Bronchial epithelial cell (primary cell): ENCODE measurements around the gene MYO5A. TPM values are rescaled to one million over a fixed set of nuclear protein-coding genes. Genes with fewer than 3 reads are reported as not detected.

Source experiments
- total RNA-seq: library from RNA; depleted of rRNA; stranded (reverse); fragments of >200 nt; gene quantifications from 2 replicates; pipeline ENCODE4 v1.2.1, GENCODE V29; 2014

Gene MYO5A
- total RNA-seq, 1 donor from 2014 or later = 29.5 TPM

Other genes starting within 250 kb of the MYO5A start
- 17.8 and 19.7 TPM in 2 replicates for gene MYO5C, start 233.1 kb downstream of the MYO5A start, total RNA-seq
- gene ARPP19, start 40.1 kb upstream of the MYO5A start, total RNA-seq = 116 and 150 TPM in 2 replicates
- gene ATOSA, start 150.5 kb upstream of the MYO5A start, total RNA-seq = 16.6 and 20.0 TPM in 2 replicates